ENCODE data around the gene DUSP18. TPM values are rescaled to one million over a fixed set of nuclear protein-coding genes. Genes with fewer than 3 reads are reported as not detected.
A peak's percentile ranks its signal among the peaks of the same experiment; 100 is the strongest.

DUSP18 gene
- total and polyA plus RNA-seq, 12 donors = 1.5 to 6.3 (median 2.5) TPM

GRCh38 chr22:30647536-30647935 is 20.1 kb downstream of the DUSP18 start:
- TF ChIP-seq, protein P1, sequence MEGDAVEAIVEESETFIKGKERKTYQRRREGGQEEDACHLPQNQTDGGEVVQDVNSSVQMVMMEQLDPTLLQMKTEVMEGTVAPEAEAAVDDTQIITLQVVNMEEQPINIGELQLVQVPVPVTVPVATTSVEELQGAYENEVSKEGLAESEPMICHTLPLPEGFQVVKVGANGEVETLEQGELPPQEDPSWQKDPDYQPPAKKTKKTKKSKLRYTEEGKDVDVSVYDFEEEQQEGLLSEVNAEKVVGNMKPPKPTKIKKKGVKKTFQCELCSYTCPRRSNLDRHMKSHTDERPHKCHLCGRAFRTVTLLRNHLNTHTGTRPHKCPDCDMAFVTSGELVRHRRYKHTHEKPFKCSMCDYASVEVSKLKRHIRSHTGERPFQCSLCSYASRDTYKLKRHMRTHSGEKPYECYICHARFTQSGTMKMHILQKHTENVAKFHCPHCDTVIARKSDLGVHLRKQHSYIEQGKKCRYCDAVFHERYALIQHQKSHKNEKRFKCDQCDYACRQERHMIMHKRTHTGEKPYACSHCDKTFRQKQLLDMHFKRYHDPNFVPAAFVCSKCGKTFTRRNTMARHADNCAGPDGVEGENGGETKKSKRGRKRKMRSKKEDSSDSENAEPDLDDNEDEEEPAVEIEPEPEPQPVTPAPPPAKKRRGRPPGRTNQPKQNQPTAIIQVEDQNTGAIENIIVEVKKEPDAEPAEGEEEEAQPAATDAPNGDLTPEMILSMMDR (IDR thresholded peaks at IDR 0.05) = no peak

GRCh38 chr22:30646518-30647160 is 21.0 kb downstream of the DUSP18 start:
- WGBS, 2 donors = 96 to 98% methylated on average over 25 of the region's 25 CpGs

More at GRCh38 chr22:30647536-30647935, 20.1 kb downstream of the DUSP18 start:
- Histone ChIP-seq H3K4me3 (no peak overlapping the region), H3K27me3 (no peaks in the 10 kb centered on the region), H3K4me1 (peaks cover 0 to 22% (median 12%) of the 10 kb centered on the region in 9 donors), H3K9me3 (no peaks in the 10 kb centered on the region), H3K27ac (no peak overlapping the region), H3K36me3 (peaks cover 0 to 13% (median 0%) of the 10 kb centered on the region in 9 donors)
- WGBS, 2 donors = 92 to 93% methylated on average over 3 of the region's 3 CpGs
- DNase-seq = no peak
- no peak for ATAC-seq
- intact Hi-C loops (cut with DNase I) = loop anchor here in 1 of 10 donors (10.0 kb wide), 1 partner anchor 257 kb away; no protein-coding TSS in a partner anchor

DNA sequence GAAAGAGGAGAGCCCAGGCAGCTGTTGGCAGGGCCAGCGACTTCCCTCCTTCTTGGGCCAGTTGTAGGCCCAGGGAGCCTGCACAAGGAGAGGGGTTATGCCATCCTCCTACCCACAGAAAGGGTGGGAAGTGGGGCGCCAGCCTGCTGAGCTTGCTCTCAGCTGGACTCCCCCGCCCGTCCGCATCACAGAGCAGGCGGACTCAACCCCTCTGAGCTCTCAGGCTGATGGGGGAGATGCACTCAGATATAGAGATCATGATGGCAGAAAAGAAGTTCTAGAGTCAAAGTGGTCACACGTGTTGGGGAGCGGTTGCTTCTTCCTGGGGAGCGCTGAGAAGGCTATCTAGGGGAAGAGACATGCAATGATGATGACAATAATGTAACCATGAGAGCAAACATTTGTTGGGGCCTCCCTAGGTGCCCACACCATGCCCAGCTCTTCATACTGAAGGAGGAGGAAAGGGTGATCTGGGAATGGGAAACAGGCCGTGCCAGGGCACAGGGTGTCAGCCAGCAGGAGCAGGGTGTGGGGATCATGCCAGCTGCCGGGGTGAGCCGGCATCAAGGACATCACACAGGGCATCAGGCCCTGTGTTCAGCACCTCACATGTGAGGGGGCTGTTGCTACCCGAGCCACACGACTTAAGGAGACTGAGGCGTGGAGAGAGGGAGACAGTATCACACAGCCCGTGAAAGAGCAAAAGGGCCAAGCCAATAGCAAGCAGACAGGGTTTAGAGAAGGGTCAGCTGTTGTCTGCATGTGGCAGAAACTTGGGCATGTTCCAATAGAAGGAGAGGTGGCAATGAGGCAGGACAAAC is 24.4 kb downstream of the DUSP18 start:
- intact Hi-C loops (cut with DNase I) = loop anchor here in 1 of 10 donors (10.0 kb wide), 1 partner anchor 262 kb away; no protein-coding TSS in a partner anchor
- DNase-seq = peak in 1 of 2 donors; percentile 62
- TF ChIP-seq, protein P1 (IDR thresholded peaks at IDR 0.05) = no peak
- peak; percentile 27 to 79 (median 66) for ATAC-seq
- Histone ChIP-seq H3K9me3 (no peaks in the 10 kb centered on the region), H3K27ac (peak overlapping the region in 5 of 10 donors; percentile 9 to 51 (median 35)), H3K27me3 (no peaks in the 10 kb centered on the region), H3K36me3 (peaks cover 0 to 13% (median 0%) of the 10 kb centered on the region in 9 donors), H3K4me1 (peaks cover 0 to 26% (median 12%) of the 10 kb centered on the region in 9 donors), H3K4me3 (no peak overlapping the region)
- 72 to 79% methylated on average over 16 of the region's 16 CpGs for WGBS, 2 donors

More at GRCh38 chr22:30646518-30647160, 21.0 kb downstream of the DUSP18 start:
- no peak for ATAC-seq
- TF ChIP-seq, protein P1 (IDR thresholded peaks at IDR 0.05) = no peak
- intact Hi-C loops (cut with DNase I) = loop anchor here in 1 of 10 donors (10.0 kb wide), 1 partner anchor 258 kb away; no protein-coding TSS in a partner anchor
- DNase-seq = no peak
- no peak overlapping the region for H3K27ac ChIP-seq
- no peak overlapping the region for H3K4me3 ChIP-seq
- H3K4me1 ChIP-seq = peaks cover 0 to 22% (median 12%) of the 10 kb centered on the region in 9 donors
- H3K27me3 ChIP-seq = no peaks in the 10 kb centered on the region
- H3K36me3 ChIP-seq = peaks cover 0 to 13% (median 0%) of the 10 kb centered on the region in 9 donors
- no peaks in the 10 kb centered on the region for H3K9me3 ChIP-seq

DNA sequence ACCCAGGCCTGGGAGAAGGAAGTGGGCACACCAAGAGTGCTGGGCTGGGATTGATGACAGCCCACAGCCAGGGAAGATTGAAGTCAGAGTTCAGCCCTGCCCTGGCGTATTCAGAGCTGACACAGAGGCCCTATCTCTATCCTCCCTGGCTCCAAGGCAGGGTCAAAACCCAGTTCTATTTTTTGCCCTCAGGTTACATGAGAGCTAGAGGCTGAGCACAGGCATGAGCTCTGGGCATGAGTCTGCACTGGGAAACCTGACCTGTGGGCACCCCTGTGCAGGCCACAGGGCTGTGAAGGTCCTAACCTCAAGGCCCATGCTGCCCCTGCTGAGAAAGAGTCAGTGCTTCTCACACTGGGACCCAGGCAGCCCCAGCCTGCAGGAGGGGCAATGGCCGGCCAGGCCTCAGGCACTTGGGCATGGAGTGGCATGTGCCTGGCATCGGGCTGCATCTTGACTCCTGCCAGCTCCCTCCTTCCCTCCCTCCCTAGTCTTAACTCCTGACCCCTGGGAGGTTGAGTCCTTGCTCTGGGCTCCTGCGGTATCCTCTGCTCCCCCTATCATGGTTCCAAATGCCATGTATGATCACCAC is 26.7 kb downstream of the DUSP18 start:
- H3K4me1 ChIP-seq = peaks cover 10 to 48% (median 28%) of the 10 kb centered on the region in 9 donors
- peak in 6 of 8 donors; percentile 24 to 55 (median 46) for ATAC-seq
- no peak for DNase-seq
- no peaks in the 10 kb centered on the region for H3K9me3 ChIP-seq
- no peak overlapping the region for H3K4me3 ChIP-seq
- 81 to 84% methylated on average over 4 of the region's 4 CpGs for WGBS, 2 donors
- H3K27me3 ChIP-seq = no peaks in the 10 kb centered on the region
- TF ChIP-seq, protein P1 (IDR thresholded peaks at IDR 0.05) = no peak
- H3K27ac ChIP-seq = peak overlapping the region in 5 of 10 donors; percentile 10 to 59 (median 31)
- no peaks in the 10 kb centered on the region for H3K36me3 ChIP-seq
- intact Hi-C loops (cut with DNase I) = loop anchor here in 1 of 10 donors (10.0 kb wide), 1 partner anchor 264 kb away; no protein-coding TSS in a partner anchor

Measured in heart right ventricle (tissue), 16 donors.